Amygdala (tissue), 56 donors: ENCODE results near the gene ALS2.

Experiments used
- DNase-seq, 56 donors: peaks; one replicate each; lab custom pipeline; 2025; lab: John Stamatoyannopoulos, UW

Gene ALS2

DNA sequence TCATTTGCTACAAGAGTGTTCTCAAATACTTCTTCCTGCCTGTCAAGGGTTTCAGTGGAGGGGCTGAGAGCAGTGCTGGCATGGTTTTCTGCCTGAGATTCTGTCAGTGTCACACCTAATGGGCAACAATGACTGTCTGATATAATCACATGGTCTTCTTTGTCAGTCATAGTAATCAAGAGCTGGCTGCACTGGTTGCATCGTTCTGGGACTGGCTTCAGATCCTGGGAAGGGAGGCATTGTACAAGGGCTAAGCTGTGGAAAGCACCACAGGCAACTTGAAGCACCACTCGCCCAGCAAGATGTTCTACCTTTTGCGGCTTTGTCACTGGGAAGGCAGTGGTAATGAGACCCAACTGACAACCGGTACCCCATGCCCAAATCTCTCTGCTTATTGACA is 19.6 kb downstream of the ALS2 start:
- no peak for DNase-seq

DNA sequence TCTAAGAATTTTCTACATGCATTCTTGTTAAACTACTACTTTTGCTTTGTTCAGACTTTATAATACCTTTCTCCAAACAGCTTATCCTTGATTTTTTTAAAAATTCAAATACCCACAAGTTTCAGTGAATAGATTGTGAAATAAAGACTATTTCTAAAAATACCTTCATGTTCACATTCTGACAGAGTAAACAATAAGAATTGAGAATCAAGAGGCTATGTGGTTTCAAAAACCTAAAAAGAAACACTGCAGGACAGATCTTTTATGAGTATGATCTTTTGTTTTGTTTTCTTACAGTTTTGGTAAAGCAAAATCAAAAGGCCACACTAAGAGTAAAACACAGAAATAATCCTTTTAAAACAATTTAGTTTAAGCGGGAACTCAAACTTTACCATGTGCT is 21.2 kb downstream of the ALS2 start:
- DNase-seq, result no peak

DNA sequence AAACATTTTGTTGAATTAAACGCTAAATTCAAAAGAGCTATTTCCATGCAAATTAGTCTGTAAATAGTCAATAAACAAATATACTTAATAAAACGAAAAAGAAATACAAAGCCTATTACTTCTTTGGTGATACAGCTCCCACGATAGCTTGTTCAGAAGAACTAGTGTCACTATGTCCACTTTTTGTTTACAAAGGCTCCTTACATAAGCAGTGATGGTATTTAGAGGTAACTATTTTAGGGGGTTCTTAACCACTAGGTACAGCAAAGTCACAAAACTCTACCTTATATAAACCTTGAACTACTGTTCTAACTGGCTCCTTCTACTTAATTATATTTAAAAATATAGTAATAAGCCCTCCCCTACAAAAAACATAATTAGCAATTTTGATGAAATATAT is 21.9 kb downstream of the ALS2 start:
- DNase-seq, result no peak

DNA sequence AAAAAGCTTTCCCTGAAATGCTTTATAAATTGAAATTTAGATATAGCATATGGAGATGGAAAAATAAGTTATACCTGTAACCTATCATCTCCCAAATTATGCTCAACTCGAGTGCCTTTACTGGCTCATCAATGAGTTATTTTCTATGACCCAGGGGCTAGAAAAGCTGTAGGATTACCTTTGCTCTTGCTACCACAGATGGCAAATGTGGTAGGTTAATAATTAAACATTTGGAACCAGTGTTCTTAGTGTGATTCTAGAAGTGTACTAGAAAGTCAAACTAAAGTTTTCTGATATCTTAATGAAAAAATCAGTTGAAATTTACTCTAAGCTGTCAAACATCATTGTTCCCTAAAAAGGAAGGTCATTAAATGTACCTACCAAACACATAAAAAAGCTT is 22.5 kb downstream of the ALS2 start:
- DNase-seq, result no peak

DNA sequence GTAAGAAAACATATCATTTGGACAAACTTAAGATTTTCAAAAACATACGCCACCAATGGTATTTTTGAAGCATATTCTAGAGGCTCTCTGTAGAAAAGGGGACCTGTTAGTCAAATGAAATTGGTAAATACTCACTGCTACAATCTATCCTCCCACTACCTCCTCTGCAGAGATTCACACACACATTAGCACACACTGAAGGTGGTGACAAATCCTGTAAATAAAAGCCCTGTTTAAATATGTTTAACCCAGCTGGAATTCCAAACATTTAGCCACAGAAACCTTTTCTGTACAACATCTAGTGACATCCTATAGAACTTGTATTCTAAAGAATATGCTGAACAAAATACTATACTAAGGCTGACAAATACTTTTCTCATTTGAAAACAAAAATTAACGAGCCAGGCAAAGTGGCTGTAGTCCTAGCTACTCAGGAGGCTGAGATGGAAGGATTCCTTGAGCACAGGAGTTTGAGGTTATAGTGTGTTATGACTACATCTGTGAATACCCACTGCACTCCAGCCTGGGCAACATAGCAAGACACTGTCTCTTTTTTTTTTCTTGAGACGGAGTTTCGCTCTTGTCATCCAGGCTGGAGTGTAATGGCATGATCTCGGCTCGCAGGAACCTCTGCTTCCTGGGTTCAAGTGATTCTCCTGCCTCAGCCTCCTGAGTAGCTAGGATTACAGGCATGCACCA is 25.9 kb downstream of the ALS2 start:
- no peak for DNase-seq

DNA sequence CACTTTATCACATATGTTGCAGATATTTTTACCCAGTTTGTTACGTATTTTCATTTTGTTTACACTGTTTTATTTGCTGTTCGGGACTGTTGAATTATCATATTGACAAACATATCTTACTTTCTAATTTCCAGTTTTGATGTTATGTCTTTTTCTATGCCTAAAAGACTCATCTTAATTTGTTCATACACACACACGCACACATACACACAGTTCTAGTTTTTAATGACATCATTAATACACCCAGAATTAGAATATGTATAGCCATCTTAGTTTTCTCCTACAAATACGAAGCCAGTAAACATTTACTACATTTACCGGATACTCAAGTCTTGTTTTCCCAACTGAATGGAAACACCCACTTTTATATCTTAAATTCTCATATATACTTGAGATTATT is 29.2 kb downstream of the ALS2 start:
- DNase-seq, result no peak

DNA sequence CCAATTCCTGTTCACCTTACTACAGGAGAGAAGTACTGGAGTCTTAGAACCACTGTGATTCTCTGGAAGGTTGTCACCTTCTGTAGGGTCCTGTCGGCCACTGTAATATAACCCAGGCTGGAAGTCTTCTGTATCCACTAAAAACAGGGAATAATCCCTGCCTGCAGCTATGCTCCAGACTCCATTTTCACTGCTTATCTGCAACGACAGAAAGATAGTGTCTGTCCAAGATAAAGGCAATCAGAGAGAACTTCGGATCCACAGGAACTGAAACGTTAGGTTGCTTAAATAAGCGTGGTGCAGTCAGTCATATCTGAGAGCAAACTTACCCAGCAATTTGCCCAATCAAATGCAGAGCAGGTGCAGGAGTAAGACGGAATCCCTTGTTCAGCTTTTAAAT is 34.2 kb downstream of the ALS2 start:
- no peak for DNase-seq

DNA sequence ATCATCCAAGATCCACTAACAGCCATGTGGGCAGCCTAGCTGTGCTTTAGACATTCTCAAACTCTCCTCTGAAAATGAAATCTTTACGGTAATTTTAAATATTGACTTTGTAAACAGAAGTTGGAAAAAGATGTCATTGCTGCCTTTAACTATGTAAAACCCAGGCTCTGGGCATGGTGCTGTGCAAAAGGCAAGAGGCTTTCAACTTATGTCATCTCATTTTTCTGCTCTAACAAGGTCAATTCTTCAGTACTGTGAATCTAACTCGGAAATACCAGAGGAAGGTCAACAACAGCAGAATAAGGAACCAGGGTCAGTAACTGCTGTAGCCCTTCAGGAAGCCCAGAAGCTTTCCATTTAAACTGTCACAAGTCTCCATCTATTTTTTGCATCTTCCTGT is 45.2 kb downstream of the ALS2 start:
- no peak for DNase-seq

DNA sequence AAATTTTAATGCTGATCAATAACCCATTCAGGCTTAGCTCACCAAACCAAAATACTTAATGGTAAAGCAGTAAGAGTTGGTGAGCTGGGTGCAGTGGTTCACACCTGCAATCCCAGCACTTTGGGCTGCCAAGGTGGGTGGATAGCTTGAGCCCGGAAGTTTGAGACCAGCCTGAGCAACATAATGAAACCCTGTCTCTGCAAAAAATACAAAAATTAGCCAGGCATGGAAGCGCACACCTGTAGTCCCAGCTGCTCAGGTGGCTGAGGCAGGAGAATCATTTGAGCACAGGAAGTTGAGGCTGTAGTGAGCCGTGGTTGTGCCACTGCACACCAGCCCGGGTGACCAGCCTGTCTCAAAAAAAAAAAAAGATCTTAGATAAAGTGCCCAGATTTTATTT is 46.6 kb downstream of the ALS2 start:
- no peak for DNase-seq

DNA sequence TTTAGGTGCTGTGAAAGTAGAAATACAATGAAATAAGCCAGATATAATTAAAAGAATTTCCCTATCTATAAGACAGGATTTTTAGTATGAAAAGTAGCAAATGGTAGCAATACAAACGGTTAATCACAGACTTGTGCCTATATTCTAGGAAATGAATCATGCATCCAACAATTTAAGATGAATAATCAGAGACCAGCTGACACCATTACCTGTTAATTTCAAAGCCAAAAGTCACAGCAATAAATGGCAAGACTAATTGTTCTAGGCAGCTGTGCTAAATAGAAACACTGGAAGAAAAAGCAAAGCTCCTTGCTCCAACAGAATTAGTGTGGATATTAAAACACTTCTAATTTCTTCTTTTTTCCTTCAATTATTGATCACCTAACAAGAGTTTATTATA is 47.2 kb downstream of the ALS2 start:
- no peak for DNase-seq

DNA sequence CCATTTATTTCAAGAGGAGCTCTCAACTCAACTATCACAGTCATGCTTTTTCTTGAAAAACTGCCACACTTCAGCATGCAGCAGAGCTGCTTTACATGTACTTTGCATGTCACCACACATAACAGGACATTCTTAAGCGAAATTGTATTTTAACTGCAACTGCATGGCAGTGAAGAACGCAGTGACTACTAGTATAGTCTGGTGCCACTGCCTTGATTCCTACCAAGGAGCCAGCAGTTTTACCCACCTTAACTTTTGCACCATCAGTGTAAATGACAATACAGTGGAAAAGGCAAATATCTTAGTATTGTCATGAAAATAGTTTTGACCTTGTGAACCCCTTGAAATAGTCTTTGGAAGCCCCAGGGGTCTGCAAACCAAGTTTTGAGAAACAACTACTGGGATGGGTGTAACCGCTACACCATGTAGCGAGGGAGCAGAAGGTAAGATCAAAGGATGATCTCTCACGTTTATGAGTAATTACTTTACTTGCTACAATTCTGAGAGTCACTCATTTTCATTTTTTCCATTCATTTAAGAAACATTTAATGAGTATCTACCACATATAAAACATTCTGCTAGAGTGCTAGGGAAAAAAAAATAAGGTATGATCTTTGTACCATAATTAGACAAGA is 50.0 kb downstream of the ALS2 start:
- DNase-seq, result no peak

DNA sequence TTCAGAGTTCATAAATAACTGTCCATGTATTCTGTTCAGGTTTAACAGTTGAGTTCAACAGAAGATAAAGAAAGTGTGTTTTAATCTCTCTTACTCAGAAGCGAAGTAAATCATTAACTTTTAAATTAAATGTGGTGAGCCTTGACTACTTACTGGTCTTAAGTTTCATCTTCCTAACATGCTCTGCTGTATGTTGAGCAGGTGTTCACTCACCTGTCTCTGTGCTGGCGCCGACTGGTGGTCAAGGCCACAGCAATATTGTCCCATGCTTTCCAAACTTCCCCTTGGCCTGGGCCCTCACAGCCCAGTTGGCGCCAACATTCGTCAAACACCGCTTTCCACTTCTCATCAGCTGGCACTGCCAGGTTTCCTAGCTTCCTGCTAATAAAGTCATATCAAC is 65.3 kb downstream of the ALS2 start:
- no peak for DNase-seq

DNA sequence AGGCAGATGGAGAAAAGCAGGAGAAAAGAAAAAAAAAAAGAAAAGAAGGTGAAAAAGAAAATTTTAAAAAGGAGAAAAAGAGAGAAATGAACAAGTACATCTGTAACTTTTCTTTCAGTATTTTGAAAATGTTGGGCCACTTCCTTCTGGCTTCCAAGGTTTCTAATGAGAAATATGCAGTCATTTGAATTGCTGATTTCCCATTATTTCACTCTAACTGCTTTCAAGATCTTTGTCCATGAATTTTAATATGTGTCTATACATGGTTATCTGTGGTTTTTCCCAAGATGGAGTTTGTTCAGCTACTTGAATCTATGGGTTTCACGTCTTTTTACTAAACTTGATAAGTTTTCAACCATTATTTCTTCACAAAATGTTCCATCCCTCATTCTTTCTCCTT is 68.0 kb downstream of the ALS2 start:
- no peak for DNase-seq

DNA sequence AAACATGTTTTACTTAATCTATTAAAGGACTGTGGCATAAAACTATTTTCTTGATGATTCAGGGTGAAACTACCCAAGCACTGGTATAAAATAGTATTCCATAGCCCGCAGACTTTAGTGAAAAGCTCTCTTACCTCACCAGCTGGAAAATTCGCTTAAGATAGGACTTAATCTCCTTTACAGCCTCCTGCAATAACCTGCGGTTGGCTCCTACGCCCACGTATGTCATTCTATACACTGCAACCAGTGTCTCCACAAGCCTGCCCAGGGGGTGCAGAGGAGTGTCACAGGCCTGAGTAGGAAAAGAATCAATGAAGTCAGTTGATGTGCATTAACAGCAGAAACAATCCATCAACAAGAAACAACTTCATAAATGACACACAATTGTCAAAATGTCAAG is 71.0 kb downstream of the ALS2 start:
- DNase-seq, result no peak

DNA sequence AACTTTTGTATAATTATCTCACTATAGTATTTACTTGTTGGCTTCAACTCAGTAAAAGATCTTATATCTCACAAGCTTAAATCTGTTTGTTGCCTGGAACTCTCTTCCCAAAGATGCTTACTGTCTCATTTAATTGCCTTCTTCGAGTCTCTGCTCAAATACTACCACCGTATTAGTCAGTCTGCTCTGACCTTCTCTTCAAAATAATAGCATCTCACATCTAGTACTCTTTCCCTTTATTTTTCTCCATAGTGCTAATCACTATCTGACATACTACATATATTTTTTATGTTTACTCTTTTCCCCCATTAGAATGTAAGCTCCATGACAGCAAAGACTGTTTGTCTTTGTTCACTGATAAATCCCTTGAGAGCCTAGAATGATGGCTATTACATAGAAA is 71.7 kb downstream of the ALS2 start:
- DNase-seq, result no peak

DNA sequence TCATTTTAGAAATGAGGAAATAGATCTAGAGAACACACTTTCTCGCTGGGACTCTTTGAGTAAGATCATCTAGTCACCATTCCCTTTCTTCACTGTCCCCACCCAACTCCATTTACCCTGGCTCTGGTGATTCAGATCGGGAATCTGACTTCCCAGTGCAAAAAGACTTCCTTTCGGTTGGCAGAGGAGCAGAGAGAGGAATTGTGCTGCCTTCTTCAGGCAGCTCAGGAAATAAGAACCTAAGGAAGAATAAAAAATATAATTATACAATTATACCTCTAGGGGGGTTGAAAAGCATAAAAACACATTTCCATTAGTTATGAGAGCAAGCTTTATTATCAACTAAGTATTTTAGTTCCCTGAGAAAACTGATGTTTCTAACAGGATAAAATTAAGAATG is 73.0 kb downstream of the ALS2 start:
- no peak for DNase-seq

DNA sequence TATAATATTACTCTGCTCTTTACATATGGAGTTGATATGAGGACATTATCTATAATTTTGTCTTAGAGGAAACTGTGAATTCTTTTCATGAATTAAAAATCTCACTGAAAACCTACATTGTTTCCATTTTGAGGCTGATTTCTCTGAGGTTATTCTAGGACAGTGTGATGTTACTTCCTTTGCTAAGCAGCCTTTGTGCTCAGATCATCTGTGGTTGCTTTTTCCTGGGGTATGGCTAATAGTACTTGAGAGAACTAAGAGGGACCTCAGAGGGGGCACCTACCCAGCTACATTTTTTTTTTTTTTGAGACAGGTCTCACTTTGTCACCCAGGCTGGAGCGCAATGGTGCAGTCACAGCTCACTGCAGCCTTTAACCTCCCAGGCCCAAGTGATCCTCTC is 73.6 kb downstream of the ALS2 start:
- no peak for DNase-seq

DNA sequence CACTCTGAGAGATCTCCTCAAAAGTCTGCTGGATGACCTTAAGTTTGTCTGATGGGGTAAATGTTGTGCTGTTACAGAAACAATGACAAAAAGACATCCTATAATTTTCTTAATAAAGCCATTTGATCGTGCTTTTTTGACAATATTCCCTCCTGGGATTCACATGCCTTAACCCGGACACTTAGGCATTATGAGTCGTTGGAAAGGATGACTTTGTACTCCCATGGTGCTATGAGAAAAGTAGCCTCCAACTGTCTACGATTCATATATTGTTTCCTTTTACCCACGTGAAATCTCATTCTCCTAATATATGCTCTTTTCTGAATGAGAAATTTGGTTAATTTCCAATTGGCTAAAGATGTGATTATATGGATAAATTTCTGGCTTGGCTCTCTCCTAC is 76.2 kb downstream of the ALS2 start:
- no peak for DNase-seq

DNA sequence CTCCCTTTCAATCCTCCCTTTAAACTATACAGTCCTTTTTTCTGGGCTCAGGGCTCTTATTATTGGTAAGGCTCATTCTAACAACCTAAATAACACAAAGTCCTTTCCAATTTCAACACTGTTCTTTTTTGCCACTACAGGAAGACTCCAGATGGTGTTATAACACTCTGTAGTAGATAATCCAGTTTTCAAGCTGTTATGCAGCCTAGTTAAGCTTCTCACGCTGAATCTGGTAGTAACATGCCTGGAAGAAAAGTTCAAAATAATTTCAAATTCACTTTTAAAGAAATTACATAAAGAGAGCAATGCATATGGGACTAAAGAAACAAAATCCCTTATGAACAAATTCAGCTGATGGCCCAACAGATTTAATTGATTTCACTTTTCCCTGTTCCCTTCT is 79.1 kb downstream of the ALS2 start:
- DNase-seq, result no peak

DNA sequence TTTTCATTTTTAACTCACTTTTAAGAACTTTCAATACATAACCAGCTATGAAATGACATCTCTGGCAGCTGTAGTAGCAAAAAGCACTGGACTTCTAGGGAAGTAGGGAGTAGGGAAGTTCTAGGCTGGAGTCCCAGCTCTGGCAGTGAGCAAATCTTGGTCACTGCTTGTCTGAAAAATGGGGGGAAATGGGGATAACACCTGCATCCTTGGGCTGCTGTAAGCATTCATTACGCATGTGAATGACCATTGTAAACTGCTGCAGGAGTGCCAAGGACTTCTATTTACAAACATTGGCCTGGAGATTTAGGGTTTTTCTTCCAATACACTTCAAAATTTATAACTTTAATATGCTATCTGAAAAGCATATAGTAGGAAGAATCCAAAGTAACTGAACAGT is 81.3 kb downstream of the ALS2 start:
- DNase-seq, result no peak

DNA sequence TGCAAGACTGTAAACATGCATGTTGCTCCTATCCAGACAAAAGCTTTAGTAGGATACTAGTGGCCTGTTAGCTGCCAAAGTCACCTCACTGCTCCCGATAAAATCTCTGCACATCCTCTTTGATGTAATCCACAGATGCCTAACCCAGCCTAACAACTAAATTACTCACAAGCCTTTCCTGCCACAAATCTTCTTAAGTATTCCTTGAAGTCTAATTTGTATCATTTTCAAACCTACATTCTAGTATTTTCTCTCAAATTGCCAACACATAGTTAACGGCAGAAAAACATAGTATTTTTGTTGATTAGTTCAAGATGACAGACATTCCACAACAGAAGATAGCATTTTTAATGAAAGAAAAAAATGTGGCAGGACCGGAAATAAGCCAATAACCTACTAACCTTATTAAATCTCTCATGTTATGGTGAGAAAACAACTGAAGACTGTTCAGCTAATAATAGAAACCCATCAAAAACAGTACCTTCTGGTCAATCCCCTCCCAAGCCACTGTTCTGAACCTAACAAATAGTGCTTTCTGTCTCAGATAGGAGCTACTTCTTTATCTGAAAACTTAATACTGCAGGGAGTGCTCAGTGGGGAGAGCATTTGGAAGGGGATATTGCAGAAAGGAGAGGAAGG is 82.0 kb downstream of the ALS2 start, which contains the start of gene MPP4:
TSS of gene MPP4 (minus strand) at position 57 of the 639 bp plus-strand sequence. CDS start 4,690 bp downstream, outside the sequence.
- DNase-seq, result no peak

DNA sequence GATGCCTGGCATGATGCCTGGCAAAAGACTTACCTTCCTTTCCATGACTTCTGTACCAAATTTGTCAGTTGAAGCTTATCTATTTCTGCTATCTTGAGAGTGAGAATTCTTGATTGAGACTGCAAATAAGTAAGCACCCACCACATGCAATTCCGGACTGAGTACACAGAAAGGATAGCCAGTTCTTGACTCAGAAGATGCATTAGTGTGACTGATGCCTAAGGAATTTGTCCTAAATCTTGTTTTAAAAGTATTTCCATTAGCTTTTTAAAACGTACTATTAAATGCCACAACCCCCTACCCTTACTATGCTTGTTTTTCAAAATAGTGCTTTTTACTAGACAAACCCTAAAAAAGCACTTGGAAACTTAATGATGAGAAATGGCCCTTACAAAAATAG is 82.8 kb downstream of the ALS2 start:
- DNase-seq, result no peak
